HFFc6 (cell line): ENCODE data around the gene NCOA1. TPM values are rescaled to one million over a fixed set of nuclear protein-coding genes. Genes with fewer than 3 reads are reported as not detected.
"Not testable (repeated sequence)": the region's sequence is repeated elsewhere in the genome, so short reads cannot be mapped to it uniquely, and the experiment has no call there.

ENCODE experiments used
- DNase-seq: peaks from one replicate; pipeline ENCODE4 v3.0.0-alpha.2; 2018
- H3K27ac Mint-ChIP-seq: 2 replicates; pipeline ENCODE4 v1.8.0; 2020; ENCODE audit warnings: mild to moderate bottlenecking, mixed read lengths
- H3K27me3 Mint-ChIP-seq: 2 replicates; pipeline ENCODE4 v1.8.0; 2021; ENCODE audit warnings: mild to moderate bottlenecking, moderate library complexity, mixed read lengths; ENCODE audit not compliant: insufficient read depth
- H3K36me3 Mint-ChIP-seq: 2 replicates; pipeline ENCODE4 v1.8.0; 2021; ENCODE audit warnings: low read depth, mixed read lengths
- H3K4me1 Mint-ChIP-seq: 2 replicates; pipeline ENCODE4 v1.8.0; 2020; ENCODE audit warnings: low read depth, mixed read lengths
- H3K4me3 Mint-ChIP-seq: 2 replicates; pipeline ENCODE4 v1.8.0; 2020; ENCODE audit warnings: mild to moderate bottlenecking, moderate library complexity, mixed read lengths
- H3K9me3 Mint-ChIP-seq: 2 replicates; pipeline ENCODE4 v1.8.0; 2020; ENCODE audit warnings: mild to moderate bottlenecking, mixed read lengths
- CTCF ChIP-seq: fragments of 200-600 bp; sonication (generic); IDR thresholded peaks from 2 replicates; pipeline ENCODE4 v1.5.0; 2021; ENCODE audit warnings: antibody characterized with exemption, mild to moderate bottlenecking
- total RNA-seq, 6 experiments: library from RNA; stranded (reverse); fragmentation: NEBNext Ultra II Directional; extraction: Animal tissue kit (Norgen Biotek cat#: 25700); gene quantifications; 2 replicates in 1 of 6; 3 replicates in 5 of 6; pipeline ENCODE4 v1.2.3, GENCODE V29; 2021

Gene NCOA1
- total RNA-seq, 6 experiments from 2014 or later, result 8.6 to 11.2 (median 10.7) TPM

DNA sequence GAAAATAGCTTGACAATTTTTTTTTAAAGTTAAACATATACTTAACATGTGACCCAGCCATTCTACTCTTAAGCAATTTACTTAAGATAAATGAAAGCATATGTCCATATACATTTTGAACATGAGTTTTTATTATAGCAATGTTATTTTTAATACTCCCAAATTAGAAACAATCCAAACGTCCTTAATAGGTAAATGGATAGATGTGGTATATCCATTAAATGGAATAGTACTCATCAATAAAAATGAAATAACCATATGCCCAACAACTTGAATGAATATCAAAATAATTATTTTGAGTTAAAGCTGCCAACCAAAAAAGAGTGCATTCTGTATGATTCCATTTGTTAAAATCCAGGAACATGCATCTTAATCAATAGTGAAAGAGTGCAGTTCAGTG is 29.1 kb downstream of the NCOA1 start:
- no peak for DNase-seq
- Mint-ChIP-seq H3K27ac (no peak overlapping the region), H3K9me3 (no peaks in the 10 kb centered on the region), H3K36me3 (peaks cover 5% of the 10 kb centered on the region), H3K4me3 (no peak overlapping the region), H3K27me3 (no peaks in the 10 kb centered on the region; the same call in 1 of the 2 replicates), H3K4me1 (peaks cover 13% of the 10 kb centered on the region)
- no peak for TF ChIP-seq CTCF

DNA sequence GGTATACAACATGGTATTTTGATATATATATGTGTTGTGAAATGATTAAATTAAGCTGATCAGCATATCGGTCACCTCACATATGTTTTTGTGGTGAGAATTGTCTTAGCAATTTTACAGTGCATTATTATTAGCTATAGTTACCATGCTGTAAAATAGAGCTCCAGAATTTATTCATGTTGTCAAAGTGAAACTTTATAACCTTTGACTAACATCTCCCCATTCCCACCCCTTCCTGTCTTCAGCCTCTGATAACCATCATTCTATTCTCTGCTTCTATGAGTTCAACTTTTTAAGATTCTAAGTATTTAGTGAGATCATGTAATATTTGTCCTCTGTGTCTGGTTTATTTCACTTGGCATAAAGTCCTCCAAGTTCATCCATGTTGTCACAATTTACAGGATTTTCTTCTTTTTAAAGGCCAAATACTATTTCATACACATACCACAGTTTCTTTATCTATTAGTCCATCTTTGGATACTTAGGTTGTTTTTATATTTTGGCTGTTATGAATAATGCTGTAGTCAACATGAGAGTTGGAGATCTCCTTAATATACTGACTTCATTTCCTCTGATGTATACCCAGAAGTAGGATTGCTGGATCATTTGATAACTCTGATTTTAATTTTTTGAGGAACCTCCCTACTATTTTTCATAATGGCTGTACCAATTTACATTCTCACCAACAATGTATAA is 30.3 kb downstream of the NCOA1 start:
- 0 out of 2 replicates have a peak, but pooled peaks cover 7% of the 10 kb centered on the region for H3K4me1 Mint-ChIP-seq
- no peak overlapping the region for H3K4me3 Mint-ChIP-seq
- peaks cover 5% of the 10 kb centered on the region for H3K36me3 Mint-ChIP-seq
- TF ChIP-seq CTCF, result no peak
- DNase-seq, result no peak
- H3K27me3 Mint-ChIP-seq, result no peaks in the 10 kb centered on the region; the same call in 1 of the 2 replicates
- no peaks in the 10 kb centered on the region for H3K9me3 Mint-ChIP-seq
- no peak overlapping the region for H3K27ac Mint-ChIP-seq

DNA sequence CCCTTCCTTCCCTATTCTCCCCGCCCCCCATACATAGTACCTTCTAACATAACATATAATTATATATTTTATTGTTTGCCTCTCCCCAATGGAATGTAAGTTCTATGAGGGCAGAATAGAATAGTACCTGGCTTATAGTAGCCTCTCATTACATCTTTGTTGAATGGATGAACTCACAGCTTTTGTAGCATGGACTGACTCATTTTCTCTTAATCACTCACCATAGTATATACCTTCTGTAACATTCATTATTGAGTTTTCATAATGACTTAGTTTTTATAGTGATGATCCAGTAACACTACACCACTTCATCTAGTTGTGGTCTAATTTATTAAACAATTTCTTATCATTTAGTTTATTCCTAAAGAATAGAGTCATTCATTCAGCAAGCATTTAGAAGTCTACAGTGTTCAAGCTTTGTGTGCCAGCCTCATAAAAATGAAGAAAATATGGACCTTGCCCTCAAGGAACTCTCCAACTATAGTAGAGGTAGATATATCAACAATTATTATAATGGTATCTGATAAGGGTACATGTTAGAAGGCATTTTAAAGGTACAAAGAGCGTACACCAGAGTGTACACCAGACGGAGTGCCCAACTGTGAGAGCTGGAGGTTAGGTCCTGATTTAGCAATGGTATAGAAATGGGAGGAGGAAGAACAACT is 31.1 kb downstream of the NCOA1 start:
- no peak for TF ChIP-seq CTCF
- Mint-ChIP-seq H3K36me3 (peaks cover 5% of the 10 kb centered on the region), H3K9me3 (no peaks in the 10 kb centered on the region), H3K4me3 (no peak overlapping the region), H3K4me1 (0 out of 2 replicates have a peak, but pooled peaks cover 7% of the 10 kb centered on the region), H3K27ac (no peak overlapping the region), H3K27me3 (no peaks in the 10 kb centered on the region; the same call in 1 of the 2 replicates)
- no peak for DNase-seq

GRCh38 chr2:24527536-24527935 is 36.5 kb downstream of the NCOA1 start:
- no peaks in the 10 kb centered on the region for H3K4me1 Mint-ChIP-seq
- no peak for TF ChIP-seq CTCF
- peaks cover 11% of the 10 kb centered on the region for H3K36me3 Mint-ChIP-seq
- no peaks in the 10 kb centered on the region for H3K27me3 Mint-ChIP-seq
- H3K27ac Mint-ChIP-seq, result no peak overlapping the region
- H3K4me3 Mint-ChIP-seq, result no peak overlapping the region
- peaks cover 14% of the 10 kb centered on the region for H3K9me3 Mint-ChIP-seq
- DNase-seq, result no peak

GRCh38 chr2:24530796-24531195 is 39.7 kb downstream of the NCOA1 start:
- no peaks in the 10 kb centered on the region for H3K4me1 Mint-ChIP-seq
- peaks cover 20% of the 10 kb centered on the region for H3K9me3 Mint-ChIP-seq
- no peak overlapping the region for H3K27ac Mint-ChIP-seq
- peaks cover 10% of the 10 kb centered on the region for H3K36me3 Mint-ChIP-seq
- TF ChIP-seq CTCF, result no peak
- H3K4me3 Mint-ChIP-seq, result no peak overlapping the region
- no peak for DNase-seq
- H3K27me3 Mint-ChIP-seq, result no peaks in the 10 kb centered on the region; the same call in 1 of the 2 replicates

DNA sequence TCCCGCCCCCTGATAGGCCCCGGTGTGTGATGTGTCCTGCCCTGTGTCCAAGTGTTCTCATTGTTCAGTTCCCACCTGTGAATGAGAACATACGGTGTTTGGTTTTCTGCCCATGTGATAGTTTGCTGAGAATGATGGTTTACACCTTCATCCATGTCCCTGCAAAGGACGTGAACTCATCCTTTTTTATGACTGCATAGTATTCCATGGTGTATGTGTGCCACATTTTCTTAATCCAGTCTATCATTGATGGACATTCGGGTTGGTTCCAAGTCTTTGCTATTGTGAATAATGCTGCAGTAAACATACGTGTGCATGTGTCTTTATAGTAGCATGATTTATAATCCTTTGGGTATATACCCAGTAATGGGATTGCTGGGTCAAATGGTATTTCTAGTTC is 40.6 kb downstream of the NCOA1 start:
- H3K9me3 Mint-ChIP-seq, result peaks cover 20% of the 10 kb centered on the region
- H3K27me3 Mint-ChIP-seq, H3K4me3 Mint-ChIP-seq, H3K4me1 Mint-ChIP-seq, H3K27ac Mint-ChIP-seq, DNase-seq: not testable (repeated sequence)
- peaks cover 10% of the 10 kb centered on the region for H3K36me3 Mint-ChIP-seq

- H3K27me3 Mint-ChIP-seq, H3K4me1 Mint-ChIP-seq, H3K4me3 Mint-ChIP-seq, H3K27ac Mint-ChIP-seq, DNase-seq: not testable (repeated sequence)
- Mint-ChIP-seq H3K9me3 (peaks cover 20% of the 10 kb centered on the region), H3K36me3 (peaks cover 10% of the 10 kb centered on the region)
Measured at GRCh38 chr2:24532057-24532456, 41.0 kb downstream of the NCOA1 start.

GRCh38 chr2:24533574-24533973 is 42.5 kb downstream of the NCOA1 start:
- not testable (repeated sequence) for H3K4me3 Mint-ChIP-seq, H3K4me1 Mint-ChIP-seq, DNase-seq, H3K27ac Mint-ChIP-seq, H3K27me3 Mint-ChIP-seq
- Mint-ChIP-seq H3K9me3 (peaks cover 20% of the 10 kb centered on the region), H3K36me3 (peaks cover 10% of the 10 kb centered on the region)
